Body of pancreas (tissue), 4 donors: ENCODE data around the gene APCS.

ENCODE experiments used
- CTCF ChIP-seq, 7 experiments: fragments of 450-650 bp in 4 of 7; fragments of 200-600 bp in 3 of 7; sonication (generic) in 3 of 7; IDR thresholded peaks; one replicate each; pipeline ENCODE4 v1.5.1; 2016 to 2019; ENCODE audit warnings: antibody characterized with exemption in 7 of 7
- POLR2A ChIP-seq, 3 donors: fragments of 450-650 bp; IDR thresholded peaks; one replicate each; pipeline ENCODE4 v1.6.1; 2016; ENCODE audit warnings: antibody characterized with exemption in 3 of 3, mild to moderate bottlenecking in 2 of 3

GRCh38 chr1:159562680-159563079 is 24.9 kb upstream of the APCS start:
- TF ChIP-seq CTCF (IDR thresholded peaks at IDR 0.05) (no peak), POLR2A (IDR thresholded peaks at IDR 0.05) (no peak)
